ENCODE data around the gene EME2.

DNA sequence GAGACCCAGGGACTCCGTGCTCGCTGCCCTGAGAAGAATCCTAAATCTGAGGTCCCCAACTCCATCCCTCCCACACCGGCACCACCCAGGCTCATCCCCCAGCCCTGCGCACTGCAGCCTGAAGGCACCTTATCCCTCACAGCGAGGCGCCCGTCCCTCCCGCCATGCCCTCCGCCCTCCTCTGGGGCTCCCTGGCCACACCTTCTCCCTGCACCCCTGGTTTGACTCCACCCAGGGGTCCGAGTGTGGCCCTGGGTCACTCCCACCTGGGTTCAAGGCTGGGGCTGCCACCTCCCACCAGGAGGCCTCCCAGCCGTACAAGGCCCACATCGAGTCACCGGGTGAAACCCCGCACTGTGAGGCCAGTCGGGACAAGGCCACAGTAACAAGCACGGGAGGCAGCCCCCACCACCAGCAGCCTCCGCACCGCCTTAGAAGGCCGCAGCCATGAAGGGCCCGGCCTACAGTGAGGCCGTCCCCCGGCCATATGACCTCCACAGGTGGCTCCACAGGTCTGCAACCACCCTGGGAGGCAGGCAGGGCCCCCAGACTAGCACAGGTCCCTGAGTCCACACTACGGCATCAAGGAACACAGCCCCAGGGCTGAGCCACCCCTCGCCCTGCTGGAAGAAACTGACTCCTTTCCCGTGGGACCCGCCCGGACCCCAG, 45.7 kb downstream of the EME2 start:
- no peak for TF ChIP-seq CTCF (IDR thresholded peaks at IDR 0.05)
- no peak for TF ChIP-seq POLR2A (IDR thresholded peaks at IDR 0.05)

Data from heart left ventricle (tissue), 13 donors.